ENCODE data around the gene MSH5. TPM values are rescaled to one million over a fixed set of nuclear protein-coding genes. Genes with fewer than 3 reads are reported as not detected.
A peak's percentile ranks its signal among the peaks of the same experiment; 100 is the strongest.

Gene MSH5
- total and polyA plus RNA-seq, 2 of the 13 experiments (the other 11 are each of a cell fraction or from before 2014, with no cell fraction given): 10.2 to 38.7 TPM

GRCh38 chr6:31778193-31778592 is 38.4 kb downstream of the MSH5 start (continued):
- TF ChIP-seq DBP (CRISPR knock-in tag; IDR thresholded peaks at IDR 0.05; ENCODE audit: not compliant biosample characterization) (peak; percentile 38), ZNF710 (CRISPR knock-in tag; IDR thresholded peaks at IDR 0.05; ENCODE audit: borderline replicate concordance) (no peak), SKI (IDR thresholded peaks at IDR 0.05; ENCODE audit: partially characterized antibody) (no peak), SMC3 (IDR thresholded peaks at IDR 0.05; ENCODE audit: low read length) (no peak), FIP1L1 (IDR thresholded peaks at IDR 0.05; ENCODE audit: borderline replicate concordance, insufficient read depth, low read depth, low read length) (no peak), RERE (CRISPR knock-in tag; IDR thresholded peaks at IDR 0.05; ENCODE audit: low read depth) (no peak), SALL2 (CRISPR knock-in tag; IDR thresholded peaks at IDR 0.05) (no peak), ZBTB21 (CRISPR knock-in tag; IDR thresholded peaks at IDR 0.05) (no peak), ZNF574 (CRISPR knock-in tag; IDR thresholded peaks at IDR 0.05) (no peak), TP53 (CRISPR knock-in tag; conservative IDR thresholded peaks at IDR 0.05) (no peak), HOMEZ (CRISPR knock-in tag; IDR thresholded peaks at IDR 0.05; ENCODE audit: low read depth) (no peak), ZNF687 (CRISPR knock-in tag; IDR thresholded peaks at IDR 0.05) (peak; percentile 56)

Measured in HepG2 (cell line).